Neural cell (in vitro differentiated cells): ENCODE results near the gene ABHD10.
"Not testable (repeated sequence)": the region's sequence is repeated elsewhere in the genome, so short reads cannot be mapped to it uniquely, and the experiment has no call there.

Experiments used
- CTCF ChIP-seq: fragments of 450-650 bp; IDR thresholded peaks from 2 replicates; pipeline ENCODE4 v1.5.1; 2014; ENCODE audit warnings: antibody characterized with exemption, mild to moderate bottlenecking, moderate library complexity; ENCODE audit not compliant: poor library complexity, severe bottlenecking
- POLR2AphosphoS5 ChIP-seq: IDR thresholded peaks from 2 replicates; pipeline ENCODE4 v1.6.1; 2012
- RAD21 ChIP-seq: fragments of 450-650 bp; conservative IDR thresholded peaks from 2 replicates; pipeline ENCODE4 v1.6.1; 2014; ENCODE audit warnings: antibody characterized with exemption, mild to moderate bottlenecking, moderate library complexity
- SMC3 ChIP-seq: fragments of 450-650 bp; conservative IDR thresholded peaks from 2 replicates; pipeline ENCODE4 v1.6.1; 2014; ENCODE audit warnings: antibody characterized with exemption, mild to moderate bottlenecking, moderate library complexity; ENCODE audit not compliant: poor library complexity

- TF ChIP-seq CTCF, SMC3, POLR2AphosphoS5, RAD21: not testable (repeated sequence)
These were observed 58.4 kb downstream of the ABHD10 start for GRCh38 chr3:112037194-112037593.
